Mucosa of rectum (tissue), 2 donors: ENCODE results near the gene PXDN.
"Not testable (repeated sequence)": the region's sequence is repeated elsewhere in the genome, so short reads cannot be mapped to it uniquely, and the experiment has no call there.

Experiments used
- H3K27ac ChIP-seq, 2 donors: one replicate each; pipeline ENCODE4 v1.7.0; 2013; ENCODE audit warnings: inconsistent platforms in 2 of 2, low read depth in 2 of 2, low read length in 2 of 2
- H3K27me3 ChIP-seq, 2 donors: one replicate each; pipeline ENCODE4 v1.7.0; 2013; ENCODE audit warnings: low read length in 2 of 2; ENCODE audit not compliant: control insufficient read depth in 2 of 2, insufficient read depth in 2 of 2
- H3K36me3 ChIP-seq, 2 donors: one replicate each; pipeline ENCODE4 v1.7.0; 2013; ENCODE audit warnings: low read length in 2 of 2; ENCODE audit not compliant: control insufficient read depth in 2 of 2, insufficient read depth in 2 of 2
- H3K4me1 ChIP-seq, 2 donors: one replicate each; pipeline ENCODE4 v1.7.0; 2013; ENCODE audit warnings: low read length in 2 of 2, mild to moderate bottlenecking in 1 of 2; ENCODE audit not compliant: control insufficient read depth in 2 of 2, insufficient read depth in 2 of 2
- H3K4me3 ChIP-seq, 2 donors: one replicate each; pipeline ENCODE4 v1.7.0; 2013; ENCODE audit warnings: low read length in 2 of 2
- H3K9ac ChIP-seq, 2 donors: one replicate each; pipeline ENCODE4 v1.7.0; 2013; ENCODE audit warnings: low read length in 2 of 2, low read depth in 1 of 2, mild to moderate bottlenecking in 1 of 2
- H3K9me3 ChIP-seq, 2 donors: one replicate each; pipeline ENCODE4 v1.7.0; 2013; ENCODE audit warnings: low read length in 2 of 2; ENCODE audit not compliant: control insufficient read depth in 2 of 2
- donor health status: healthy.
- donor health status: Normal muscosa, but diverticular disease.

PXDN gene

GRCh38 chr2:1701020-1701419 lies 43.3 kb downstream of the PXDN start:
- H3K9me3 ChIP-seq, result no peaks in the 10 kb centered on the region
- no peaks in the 10 kb centered on the region for H3K36me3 ChIP-seq
- no peak overlapping the region for H3K27ac ChIP-seq
- H3K4me3 ChIP-seq, result no peak overlapping the region
- H3K27me3 ChIP-seq, result no peaks in the 10 kb centered on the region
- H3K9ac ChIP-seq, result no peak overlapping the region
- H3K4me1 ChIP-seq, result peaks cover 0 to 4% of the 10 kb centered on the region in 2 donors

- H3K36me3 ChIP-seq, H3K9me3 ChIP-seq, H3K9ac ChIP-seq, H3K27me3 ChIP-seq, H3K4me1 ChIP-seq, H3K4me3 ChIP-seq, H3K27ac ChIP-seq: not testable (repeated sequence)
Observed at GRCh38 chr2:1700427-1700826, 43.9 kb downstream of the PXDN start.

GRCh38 chr2:1698188-1698945 lies 45.9 kb downstream of the PXDN start:
- H3K9me3 ChIP-seq, result no peaks in the 10 kb centered on the region
- H3K4me1 ChIP-seq, result no peaks in the 10 kb centered on the region
- H3K4me3 ChIP-seq, result no peak overlapping the region
- H3K27ac ChIP-seq, result no peak overlapping the region
- no peak overlapping the region for H3K9ac ChIP-seq
- no peaks in the 10 kb centered on the region for H3K36me3 ChIP-seq
- H3K27me3 ChIP-seq, result no peaks in the 10 kb centered on the region

- Histone ChIP-seq H3K4me3 (no peak overlapping the region), H3K9me3 (no peaks in the 10 kb centered on the region), H3K27me3 (no peaks in the 10 kb centered on the region), H3K36me3 (no peaks in the 10 kb centered on the region), H3K4me1 (no peaks in the 10 kb centered on the region), H3K27ac (no peak overlapping the region), H3K9ac (no peak overlapping the region)
Observed at GRCh38 chr2:1697601-1698000, 46.7 kb downstream of the PXDN start.

GRCh38 chr2:1696472-1696871 lies 47.8 kb downstream of the PXDN start:
- no peaks in the 10 kb centered on the region for H3K9me3 ChIP-seq

GRCh38 chr2:1694371-1695271 lies 49.7 kb downstream of the PXDN start:
- no peaks in the 10 kb centered on the region for H3K36me3 ChIP-seq
- H3K9ac ChIP-seq, result no peak overlapping the region
- no peaks in the 10 kb centered on the region for H3K9me3 ChIP-seq
- no peaks in the 10 kb centered on the region for H3K27me3 ChIP-seq
- H3K27ac ChIP-seq, result no peak overlapping the region
- H3K4me3 ChIP-seq, result no peak overlapping the region
- H3K4me1 ChIP-seq, result no peaks in the 10 kb centered on the region

More at GRCh38 chr2:1696472-1696871, 47.8 kb downstream of the PXDN start:
- Histone ChIP-seq H3K4me1 (no peaks in the 10 kb centered on the region), H3K36me3 (no peaks in the 10 kb centered on the region), H3K27ac (no peak overlapping the region), H3K27me3 (no peaks in the 10 kb centered on the region), H3K4me3 (no peak overlapping the region), H3K9ac (no peak overlapping the region)

- H3K36me3 ChIP-seq, result no peaks in the 10 kb centered on the region
- H3K27ac ChIP-seq, result no peak overlapping the region
- no peaks in the 10 kb centered on the region for H3K9me3 ChIP-seq
- no peaks in the 10 kb centered on the region for H3K27me3 ChIP-seq
- H3K4me1 ChIP-seq, result no peaks in the 10 kb centered on the region
- H3K9ac ChIP-seq, result no peak overlapping the region
- no peak overlapping the region for H3K4me3 ChIP-seq
Observed at GRCh38 chr2:1693723-1694122, 50.6 kb downstream of the PXDN start.

GRCh38 chr2:1692342-1692741 lies 52.0 kb downstream of the PXDN start:
- Histone ChIP-seq H3K36me3 (no peaks in the 10 kb centered on the region), H3K4me1 (no peaks in the 10 kb centered on the region), H3K9me3 (no peaks in the 10 kb centered on the region), H3K27me3 (no peaks in the 10 kb centered on the region), H3K4me3 (no peak overlapping the region), H3K27ac (no peak overlapping the region), H3K9ac (no peak overlapping the region)

- Histone ChIP-seq H3K4me1 (no peaks in the 10 kb centered on the region), H3K4me3 (no peak overlapping the region), H3K9ac (no peak overlapping the region), H3K36me3 (no peaks in the 10 kb centered on the region), H3K27me3 (no peaks in the 10 kb centered on the region), H3K9me3 (no peaks in the 10 kb centered on the region), H3K27ac (no peak overlapping the region)
Observed at GRCh38 chr2:1691366-1691765, 52.9 kb downstream of the PXDN start.

GRCh38 chr2:1690056-1690775 lies 54.1 kb downstream of the PXDN start:
- Histone ChIP-seq H3K27ac (no peak overlapping the region), H3K9ac (no peak overlapping the region), H3K36me3 (no peaks in the 10 kb centered on the region), H3K9me3 (no peaks in the 10 kb centered on the region), H3K4me3 (no peak overlapping the region), H3K27me3 (no peaks in the 10 kb centered on the region), H3K4me1 (no peaks in the 10 kb centered on the region)
